HCT116 (cell line): ENCODE measurements around the gene NDUFAB1. TPM values are rescaled to one million over a fixed set of nuclear protein-coding genes. Genes with fewer than 3 reads are reported as not detected.

ENCODE experiments used
- ATAC-seq: fragments of 200-7000 bp; cut with Tn5 transposase; 2 replicates; pipeline ENCODE4 v1.9.1; 2020; ENCODE audit warnings: mild to moderate bottlenecking, moderate library complexity
- BruUV-seq: library from RNA; stranded (reverse); fragments of 400-500 nt; replicated peaks from 2 replicates; lab custom pipeline; 2021; lab: Mats Ljungman, UMichigan
- CTCF ChIA-PET: fragments of 300-600 bp; sonication (Branson Sonifier 250); formaldehyde crosslinking; loops from one replicate; lab custom pipeline; 2021; ENCODE audit warnings: antibody characterized with exemption; lab: Charles Lee
- POLR2A ChIA-PET: fragments of 300-600, 350-600 bp; sonication (Branson Sonifier 250); formaldehyde crosslinking; loops from one replicate; lab custom pipeline; 2021; ENCODE audit warnings: antibody characterized with exemption; lab: Charles Lee
- RAD21 ChIA-PET, 2 experiments: fragments of 300-600 bp; sonication (Branson Sonifier 250); formaldehyde crosslinking; loops; one replicate each; lab custom pipeline; 2023; ENCODE audit warnings: low total read pairs in 2 of 2; ENCODE audit not compliant: uncharacterized antibody in 2 of 2, unreplicated experiment in 2 of 2, low non-redundant PET in 1 of 2; lab: Charles Lee
- DNase-seq: peaks from one replicate; pipeline ENCODE4 v3.0.0-alpha.2; 2010; ENCODE audit warnings: low read depth, low spot score
- H2AFZ ChIP-seq: fragments of 200-600 bp; shearing (Covaris generic), sonication (generic); 2 replicates; pipeline ENCODE4 v1.6.1; 2017; ENCODE audit warnings: low read depth, mixed run types, mixed read lengths, antibody characterized with exemption, low read length; ENCODE audit not compliant: poor library complexity, severe bottlenecking
- H3K27ac ChIP-seq: 2 replicates; pipeline ENCODE4 v1.5.1; 2012; ENCODE audit warnings: low read depth, low read length
- H3K27me3 ChIP-seq: fragments of 200-600 bp; sonication (generic); 2 replicates; pipeline ENCODE4 v1.6.1; 2016; ENCODE audit warnings: mixed run types, low read length, mixed read lengths; ENCODE audit not compliant: insufficient read depth
- H3K36me3 ChIP-seq, 2 experiments: fragments of 200-500 bp in 1 of 2; fragments of 200-600 bp in 1 of 2; sonication (Bioruptor generic) in 1 of 2; sonication (generic) in 1 of 2; 2 replicates each; pipeline versions ENCODE4 v1.5.1 to v1.6.1; 2014 to 2016; ENCODE audit warnings: low read length in 2 of 2, inconsistent platforms in 1 of 2, mixed read lengths in 1 of 2, mixed run types in 1 of 2; ENCODE audit not compliant: insufficient read depth in 2 of 2, control insufficient read depth in 1 of 2
- H3K4me1 ChIP-seq, 2 experiments: fragments of 200-600 bp in 1 of 2; sonication (generic) in 1 of 2; 2 replicates each; pipeline versions ENCODE4 v1.5.1 to v1.6.1; 2012 to 2017; ENCODE audit warnings: low read length in 2 of 2, inconsistent platforms in 1 of 2, mild to moderate bottlenecking in 1 of 2, mixed read lengths in 1 of 2, mixed run types in 1 of 2, moderate library complexity in 1 of 2; ENCODE audit not compliant: insufficient read depth in 2 of 2, control insufficient read depth in 1 of 2
- H3K4me2 ChIP-seq: fragments of 200-600 bp; sonication (generic); 2 replicates; pipeline ENCODE4 v1.6.1; 2017; ENCODE audit warnings: mixed run types, low read length, mixed read lengths
- H3K4me3 ChIP-seq, 2 experiments: fragments of 200-600 bp in 1 of 2; sonication (generic) in 1 of 2; replicated peaks in 1 of 2; 2 replicates each; pipeline ENCODE4 v1.5.1; 2011 to 2016; ENCODE audit warnings: low read length in 2 of 2, control low read depth in 1 of 2, low read depth in 1 of 2, mild to moderate bottlenecking in 1 of 2, mixed read lengths in 1 of 2, mixed run types in 1 of 2
- H3K79me2 ChIP-seq: fragments of 200-600 bp; sonication (generic); 2 replicates; pipeline ENCODE4 v1.6.1; 2017; ENCODE audit warnings: mild to moderate bottlenecking, mixed run types, low read length, moderate library complexity, mixed read lengths; ENCODE audit not compliant: insufficient read depth
- H3K9ac ChIP-seq: fragments of 200-600 bp; sonication (generic); 2 replicates; pipeline ENCODE4 v1.6.1; 2016; ENCODE audit warnings: low read length, mixed read lengths
- H3K9me2 ChIP-seq: fragments of 200-600 bp; sonication (generic), shearing (Covaris generic); 2 replicates; pipeline ENCODE4 v1.6.1; 2017; ENCODE audit warnings: mixed run types, mild to moderate bottlenecking, moderate library complexity; ENCODE audit not compliant: insufficient read depth
- H3K9me3 ChIP-seq, 2 experiments: fragments of 200-500 bp in 1 of 2; fragments of 200-600 bp in 1 of 2; sonication (Bioruptor generic) in 1 of 2; sonication (generic) in 1 of 2; 2 replicates each; pipeline ENCODE4 v1.6.1; 2014 to 2017; ENCODE audit warnings: low read length in 2 of 2, mixed read lengths in 2 of 2, inconsistent platforms in 1 of 2, low read depth in 1 of 2, mild to moderate bottlenecking in 1 of 2, mixed run types in 1 of 2, moderate library complexity in 1 of 2; ENCODE audit not compliant: control insufficient read depth in 1 of 2, insufficient read depth in 1 of 2
- H4K20me1 ChIP-seq: fragments of 200-600 bp; sonication (generic), shearing (Covaris generic); 2 replicates; pipeline ENCODE4 v1.6.1; 2017; ENCODE audit warnings: mixed run types, mild to moderate bottlenecking, moderate library complexity; ENCODE audit not compliant: insufficient read depth
- ATF3 ChIP-seq: IDR thresholded peaks from 2 replicates; pipeline ENCODE4 v1.6.1; 2012
- REST ChIP-seq: IDR thresholded peaks from 2 replicates; pipeline ENCODE4 v1.6.1; 2012; ENCODE audit warnings: low read depth
- SIN3A ChIP-seq: IDR thresholded peaks from 2 replicates; pipeline ENCODE4 v1.6.1; 2012; ENCODE audit warnings: low read depth
- YY1 ChIP-seq: IDR thresholded peaks from 2 replicates; pipeline ENCODE4 v1.6.1; 2011; ENCODE audit warnings: low read length, low read depth, moderate library complexity, mild to moderate bottlenecking; ENCODE audit not compliant: insufficient replicate concordance; ENCODE audit errors: extremely low read depth
- ZBTB33 ChIP-seq: IDR thresholded peaks from 2 replicates; pipeline ENCODE4 v1.6.1; 2011; ENCODE audit warnings: mild to moderate bottlenecking, low read length, moderate library complexity; ENCODE audit not compliant: insufficient replicate concordance; ENCODE audit errors: extremely low read depth
- intact Hi-C: fragments of 100-400 bp; cut with micrococcal nuclease; formaldehyde crosslinking; loops from 2 replicates; pipeline ENCODE4 v1.10.0; 2022
- total RNA-seq: library from RNA; stranded (reverse); gene quantifications from one replicate; pipeline ENCODE4 v1.2.1, GENCODE V29; 2021; ENCODE audit not compliant: unreplicated experiment

NDUFAB1 gene
- total RNA-seq, 1 experiment from 2014 or later: 169 TPM

- H3K27ac ChIP-seq: no peak overlapping the region
- no peak overlapping the region for H2AFZ ChIP-seq
- POLR2A ChIA-PET: no interaction called here
- H3K27me3 ChIP-seq: no peaks in the 10 kb centered on the region
- no peaks in the 10 kb centered on the region for H3K9me2 ChIP-seq
- peaks cover 20% of the 10 kb centered on the region; the same call in 1 of the 2 replicates for H3K79me2 ChIP-seq
- H3K9me3 ChIP-seq: no peaks in the 10 kb centered on the region
- CTCF ChIA-PET: no interaction called here
- TF ChIP-seq ZBTB33: no peak
- H3K36me3 ChIP-seq: peaks cover 63 to 78% of the 10 kb centered on the region in 2 experiments
- no peaks in the 10 kb centered on the region for H4K20me1 ChIP-seq
- no peaks in the 10 kb centered on the region for H3K4me1 ChIP-seq
- RAD21 ChIA-PET: no interaction called here
- no TSS peak for BruUV-seq
- H3K4me3 ChIP-seq: no peak overlapping the region
- no peak overlapping the region for H3K4me2 ChIP-seq
- DNase-seq (no peak), ATAC-seq (peak; percentile 49; the same call in 1 of the 2 replicates)
- no peak overlapping the region for H3K9ac ChIP-seq
- intact Hi-C loops: no loop called here
Measured at GRCh38 chr16:23567602-23568001, 28.5 kb downstream of the NDUFAB1 start.

GRCh38 chr16:23566724-23567123 lies 29.4 kb downstream of the NDUFAB1 start:
- BruUV-seq: no TSS peak
- ChIA-PET RAD21 (no interaction called here), POLR2A (no interaction called here), CTCF (no interaction called here)
- no peak overlapping the region for H3K4me2 ChIP-seq
- H4K20me1 ChIP-seq: no peaks in the 10 kb centered on the region
- H3K9me2 ChIP-seq: no peaks in the 10 kb centered on the region
- intact Hi-C loops: no loop called here
- ATAC-seq: no peak
- peaks cover 29% of the 10 kb centered on the region; the same call in 1 of the 2 replicates for H3K79me2 ChIP-seq
- no peak overlapping the region for H2AFZ ChIP-seq
- TF ChIP-seq SIN3A (no peak), ATF3 (no peak), REST (no peak), YY1 (no peak)
- H3K4me1 ChIP-seq: no peaks in the 10 kb centered on the region
- no peaks in the 10 kb centered on the region for H3K9me3 ChIP-seq
- H3K4me3 ChIP-seq: no peak overlapping the region
- peaks cover 68 to 80% of the 10 kb centered on the region in 2 experiments for H3K36me3 ChIP-seq
- H3K27me3 ChIP-seq: no peaks in the 10 kb centered on the region
- H3K9ac ChIP-seq: no peak overlapping the region
- no peak for DNase-seq
- no peak overlapping the region for H3K27ac ChIP-seq
